ENCODE data around the gene NPPC. TPM values are rescaled to one million over a fixed set of nuclear protein-coding genes. Genes with fewer than 3 reads are reported as not detected.
"Not testable (repeated sequence)": the region's sequence is repeated elsewhere in the genome, so short reads cannot be mapped to it uniquely, and the experiment has no call there.

Gene NPPC
- total and polyA plus RNA-seq, 7 donors = 0.29 to 26.9 (median 0.88) TPM; not detected in 1

DNA sequence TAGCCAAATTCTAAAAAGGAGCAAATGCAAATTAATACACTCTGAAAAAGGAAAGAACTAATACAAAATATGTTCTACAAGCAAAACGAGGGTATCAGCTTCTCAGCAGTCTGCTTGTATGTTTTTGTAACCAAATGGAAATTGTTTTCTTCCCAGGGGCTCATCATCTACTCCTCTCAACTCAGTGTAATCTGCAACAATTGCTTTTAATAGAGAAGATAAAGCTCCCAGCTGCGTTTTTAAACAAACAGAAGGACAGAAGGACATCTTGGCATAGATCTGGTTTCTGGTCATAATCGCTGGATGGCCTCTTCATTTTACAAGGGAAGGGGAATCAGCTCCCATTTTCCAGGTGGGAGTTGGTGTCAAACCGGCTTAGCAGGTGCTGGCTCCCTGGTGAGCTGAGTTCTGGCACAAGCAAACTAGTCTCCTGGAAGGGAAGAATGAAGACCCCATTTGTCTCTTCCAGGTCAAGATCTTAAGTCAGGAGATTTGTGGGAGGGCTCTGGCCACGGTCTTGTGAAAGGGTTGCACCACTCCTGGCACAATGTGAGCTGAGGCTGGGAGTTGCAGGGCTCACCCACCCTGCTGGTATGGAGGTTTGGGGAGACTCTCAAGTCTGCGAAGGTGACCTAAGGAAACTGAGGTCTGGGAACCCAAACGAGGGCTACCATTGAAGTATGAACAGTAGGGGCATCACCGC, 41.6 kb downstream of the NPPC start:
- peaks cover 0 to 35% (median 5%) of the 10 kb centered on the region in 3 donors for H3K27me3 ChIP-seq (ENCODE audit: insufficient read depth in 3 of 3, low read length in 2 of 3)
- DNase-seq (no peak), ATAC-seq (no peak)
- 66 to 70% (median 69%) methylated on average over 8 of the region's 8 CpGs for WGBS, 3 donors
- no peaks in the 10 kb centered on the region for H3K9me3 ChIP-seq
- TF ChIP-seq, protein P1, sequence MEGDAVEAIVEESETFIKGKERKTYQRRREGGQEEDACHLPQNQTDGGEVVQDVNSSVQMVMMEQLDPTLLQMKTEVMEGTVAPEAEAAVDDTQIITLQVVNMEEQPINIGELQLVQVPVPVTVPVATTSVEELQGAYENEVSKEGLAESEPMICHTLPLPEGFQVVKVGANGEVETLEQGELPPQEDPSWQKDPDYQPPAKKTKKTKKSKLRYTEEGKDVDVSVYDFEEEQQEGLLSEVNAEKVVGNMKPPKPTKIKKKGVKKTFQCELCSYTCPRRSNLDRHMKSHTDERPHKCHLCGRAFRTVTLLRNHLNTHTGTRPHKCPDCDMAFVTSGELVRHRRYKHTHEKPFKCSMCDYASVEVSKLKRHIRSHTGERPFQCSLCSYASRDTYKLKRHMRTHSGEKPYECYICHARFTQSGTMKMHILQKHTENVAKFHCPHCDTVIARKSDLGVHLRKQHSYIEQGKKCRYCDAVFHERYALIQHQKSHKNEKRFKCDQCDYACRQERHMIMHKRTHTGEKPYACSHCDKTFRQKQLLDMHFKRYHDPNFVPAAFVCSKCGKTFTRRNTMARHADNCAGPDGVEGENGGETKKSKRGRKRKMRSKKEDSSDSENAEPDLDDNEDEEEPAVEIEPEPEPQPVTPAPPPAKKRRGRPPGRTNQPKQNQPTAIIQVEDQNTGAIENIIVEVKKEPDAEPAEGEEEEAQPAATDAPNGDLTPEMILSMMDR (IDR thresholded peaks at IDR 0.05) = no peak
- no peak overlapping the region for H3K4me3 ChIP-seq
- no peaks in the 10 kb centered on the region for H3K4me1 ChIP-seq
- no peak overlapping the region for H3K27ac ChIP-seq
- intact Hi-C loops (cut with DNase I) = no loop called here
- no peaks in the 10 kb centered on the region for H3K36me3 ChIP-seq (ENCODE audit: insufficient read depth in 1 of 2, low read depth in 1 of 2)

DNA sequence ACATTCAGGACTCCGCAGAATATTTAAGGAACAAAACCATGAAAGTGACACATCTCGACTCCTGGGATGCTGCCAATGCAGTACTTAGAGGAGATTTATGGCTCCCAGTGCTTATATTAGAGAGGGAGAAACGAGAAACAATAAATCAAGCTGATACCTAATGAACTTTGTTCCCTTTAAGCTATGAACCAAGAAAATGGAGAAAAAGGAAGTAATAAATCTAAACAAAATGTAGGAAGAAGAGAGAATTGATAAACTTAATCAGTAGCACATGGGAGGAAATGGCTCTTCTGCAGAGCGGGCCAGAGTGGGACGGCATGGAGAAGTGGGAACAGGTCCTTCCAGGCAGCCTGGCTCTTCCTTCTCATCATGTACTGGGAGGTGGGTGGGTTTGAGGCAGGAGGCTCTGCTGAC, 42.7 kb downstream of the NPPC start:
- Histone ChIP-seq H3K4me3 (no peak overlapping the region), H3K9me3 (no peaks in the 10 kb centered on the region), H3K27me3 (ENCODE audit: insufficient read depth in 3 of 3, low read length in 2 of 3) (peaks cover 0 to 35% (median 5%) of the 10 kb centered on the region in 3 donors), H3K36me3 (ENCODE audit: insufficient read depth in 1 of 2, low read depth in 1 of 2) (no peaks in the 10 kb centered on the region), H3K4me1 (no peaks in the 10 kb centered on the region), H3K27ac (no peak overlapping the region)
- 23 to 30% (median 24%) methylated on average over 5 of the region's 5 CpGs for WGBS, 3 donors
- TF ChIP-seq, protein P1 (IDR thresholded peaks at IDR 0.05) = no peak
- intact Hi-C loops (cut with DNase I) = no loop called here
- no peak for ATAC-seq
- no peak for DNase-seq

DNA sequence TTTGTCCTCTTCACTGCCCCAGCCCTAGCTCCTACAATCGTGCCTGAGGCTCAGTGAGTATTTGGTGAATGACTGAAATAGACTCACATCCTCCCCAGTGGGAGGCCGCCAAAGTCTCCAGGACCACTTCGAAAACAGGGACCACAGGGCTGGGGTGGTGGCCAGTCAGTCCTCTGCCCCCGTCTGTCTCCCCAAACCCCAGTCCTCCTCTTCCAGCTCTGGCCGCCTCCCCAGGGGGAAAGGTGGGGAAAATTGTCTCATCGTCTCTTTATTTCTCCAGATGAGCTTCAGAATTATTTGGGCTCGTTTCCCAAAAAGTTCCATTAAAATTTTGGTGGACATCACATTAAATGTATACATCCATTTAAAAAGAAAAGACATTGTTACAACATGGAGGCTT, 43.5 kb downstream of the NPPC start:
- intact Hi-C loops (cut with DNase I) = no loop called here
- DNase-seq (no peak), ATAC-seq (no peak)
- TF ChIP-seq, protein P1 (IDR thresholded peaks at IDR 0.05) = no peak
- WGBS, 3 donors = 67 to 75% (median 69%) methylated on average over 7 of the region's 7 CpGs
- Histone ChIP-seq H3K36me3 (ENCODE audit: insufficient read depth in 1 of 2, low read depth in 1 of 2) (no peaks in the 10 kb centered on the region), H3K4me3 (no peak overlapping the region), H3K4me1 (no peaks in the 10 kb centered on the region), H3K27me3 (ENCODE audit: insufficient read depth in 3 of 3, low read length in 2 of 3) (peaks cover 0 to 35% (median 5%) of the 10 kb centered on the region in 3 donors), H3K27ac (no peak overlapping the region), H3K9me3 (no peaks in the 10 kb centered on the region)

DNA sequence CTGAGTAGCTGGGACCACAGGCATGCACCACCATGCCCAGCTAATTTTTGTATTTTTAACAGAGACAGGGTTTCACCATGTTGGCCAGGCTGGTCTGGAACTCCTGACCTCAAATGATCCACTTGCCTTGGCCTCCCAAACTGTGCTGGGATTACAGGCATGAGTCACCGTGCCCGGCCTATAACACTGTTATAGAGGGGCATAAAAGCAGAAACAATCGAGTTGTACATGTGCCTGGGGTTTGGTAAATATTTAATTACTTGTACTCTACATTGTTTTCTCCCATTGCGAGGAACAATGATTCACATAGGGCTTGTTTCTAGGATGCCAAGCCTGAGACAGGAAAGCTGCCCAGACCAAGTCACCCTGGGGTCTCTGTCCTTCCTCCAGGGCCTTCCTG, 45.8 kb downstream of the NPPC start:
- ATAC-seq; H3K36me3 ChIP-seq (ENCODE audit: insufficient read depth in 1 of 2, low read depth in 1 of 2); H3K9me3 ChIP-seq; H3K27ac ChIP-seq; H3K4me1 ChIP-seq; H3K4me3 ChIP-seq; DNase-seq; intact Hi-C loops (cut with DNase I): not testable (repeated sequence)
- WGBS, 3 donors = 56 to 65% (median 57%) methylated on average over 4 of the region's 4 CpGs
- peaks cover 0 to 30% (median 2%) of the 10 kb centered on the region in 3 donors for H3K27me3 ChIP-seq (ENCODE audit: insufficient read depth in 3 of 3, low read length in 2 of 3)

DNA sequence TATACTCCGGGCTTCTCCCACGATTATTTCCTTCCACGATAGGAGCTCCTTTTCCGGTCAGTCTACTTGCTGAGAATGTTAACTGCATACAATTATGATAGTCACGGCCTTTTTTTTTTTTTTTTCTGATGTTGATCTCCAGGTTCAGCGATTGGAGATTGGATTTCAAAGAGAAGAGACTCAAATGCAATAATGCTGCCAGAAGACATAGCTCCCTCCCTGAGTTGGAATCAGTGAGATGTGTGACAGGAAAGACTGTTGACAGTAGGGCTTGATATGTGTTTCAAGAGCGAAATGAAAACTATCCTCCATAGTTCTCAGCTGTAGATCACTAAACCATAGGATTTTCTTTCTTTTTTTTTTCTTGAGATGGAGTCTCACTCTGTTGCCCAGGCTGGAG, 47.0 kb downstream of the NPPC start:
- H3K27ac ChIP-seq = no peak overlapping the region
- no peak for DNase-seq
- no peaks in the 10 kb centered on the region for H3K36me3 ChIP-seq (ENCODE audit: insufficient read depth in 1 of 2, low read depth in 1 of 2)
- H3K4me3 ChIP-seq = no peak overlapping the region
- 67 to 76% (median 73%) methylated on average over 7 of the region's 7 CpGs for WGBS, 3 donors
- TF ChIP-seq, protein P1 (IDR thresholded peaks at IDR 0.05) = no peak
- intact Hi-C loops (cut with DNase I) = no loop called here
- no peaks in the 10 kb centered on the region for H3K4me1 ChIP-seq
- ATAC-seq = no peak
- H3K9me3 ChIP-seq = no peaks in the 10 kb centered on the region
- H3K27me3 ChIP-seq (ENCODE audit: insufficient read depth in 3 of 3, low read length in 2 of 3) = peaks cover 0 to 26% (median 0%) of the 10 kb centered on the region in 3 donors

Data from psoas muscle (tissue), 8 donors.